ENCODE measurements around the gene KIDINS220.

DNA sequence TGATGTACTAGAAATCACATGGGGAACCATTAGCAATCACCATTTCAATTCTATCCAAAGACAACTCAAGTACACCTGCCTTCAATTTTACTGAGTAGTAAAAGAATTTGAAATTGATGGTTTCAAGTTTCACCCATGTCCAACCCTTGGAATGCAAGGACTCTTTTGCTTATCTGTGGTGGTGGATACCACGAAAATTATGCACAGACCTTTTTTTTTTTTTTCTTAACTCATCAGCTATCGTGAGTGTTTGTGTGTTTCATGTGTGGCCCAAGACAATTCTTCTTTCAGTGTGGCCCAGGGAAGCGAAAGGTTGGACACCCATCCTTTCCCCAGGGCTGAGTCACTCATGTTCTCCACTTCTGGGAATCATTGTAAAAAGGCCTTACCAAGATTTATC lies 132.5 kb downstream of the KIDINS220 start:
- TF ChIP-seq CTCF (IDR thresholded peaks at IDR 0.05) (no peak), POLR2A (IDR thresholded peaks at IDR 0.05; ENCODE audit: low read depth) (no peak)
